ENCODE results near the gene FBXL19. TPM values are rescaled to one million over a fixed set of nuclear protein-coding genes. Genes with fewer than 3 reads are reported as not detected.

The FBXL19 gene
- total RNA-seq, 2 experiments from 2014 or later = 16.1 to 34.8 TPM

- no TSS peak for BruUV-seq (replicated peaks)
- Histone ChIP-seq H3K4me2 (ENCODE audit: low read length) (no peak overlapping the region), H3K9me3 (ENCODE audit: low read length) (no peaks in the 10 kb centered on the region), H2AFZ (ENCODE audit: low read length) (no peak overlapping the region), H3K4me3 (ENCODE audit: low read depth, low read length, poor library complexity, severe bottlenecking) (no peak overlapping the region), H3K27ac (ENCODE audit: low read depth, low read length, poor library complexity, severe bottlenecking) (no peak overlapping the region), H3K79me2 (ENCODE audit: insufficient read depth, low read depth, low read length) (no peaks in the 10 kb centered on the region), H3K36me3 (ENCODE audit: insufficient read depth, low read length) (peaks cover 10% of the 10 kb centered on the region; the same call in 1 of the 2 replicates), H4K20me1 (ENCODE audit: insufficient read depth, low read length) (no peaks in the 10 kb centered on the region), H3K9me2 (ENCODE audit: insufficient read depth, low read length) (no peaks in the 10 kb centered on the region), H3K4me1 (ENCODE audit: insufficient read depth, low read length, poor library complexity, severe bottlenecking) (peaks cover 13% of the 10 kb centered on the region)
- TF ChIP-seq CTCF (conservative IDR thresholded peaks at IDR 0.05; ENCODE audit: low read length) = no peak
- TF ChIP-seq EZH2phosphoT487 (IDR thresholded peaks at IDR 0.05; ENCODE audit: borderline replicate concordance, low read depth, low read length) = no peak
- CTCF ChIA-PET (ENCODE audit: unreplicated experiment) = interaction anchor here (1.2 kb wide), 1 partner anchor 16 kb away, joined by 3 read pairs; no protein-coding TSS in a partner anchor
- no peak for DNase-seq (ENCODE audit: low spot score)
- POLR2A ChIA-PET = interaction anchor here (0.8 kb wide), 1 partner anchor 12 kb away, joined by 3 read pairs; no protein-coding TSS in a partner anchor
- intact Hi-C loops (cut with micrococcal nuclease; ENCODE audit: unreplicated experiment) = no loop called here
Measured at GRCh38 chr16:30925995-30926811, 2.8 kb downstream of the FBXL19 start.

GRCh38 chr16:30926937-30927788 is 3.8 kb downstream of the FBXL19 start:
- no peaks in the 10 kb centered on the region for H3K9me3 ChIP-seq (ENCODE audit: low read length)
- H3K36me3 ChIP-seq (ENCODE audit: insufficient read depth, low read length) = peaks cover 15% of the 10 kb centered on the region; the same call in 1 of the 2 replicates
- H3K4me3 ChIP-seq (ENCODE audit: low read depth, low read length, poor library complexity, severe bottlenecking) = no peak overlapping the region
- H4K20me1 ChIP-seq (ENCODE audit: insufficient read depth, low read length) = no peaks in the 10 kb centered on the region
- no peaks in the 10 kb centered on the region for H3K9me2 ChIP-seq (ENCODE audit: insufficient read depth, low read length)
- DNase-seq (ENCODE audit: low spot score) = no peak
- BruUV-seq (replicated peaks) = no TSS peak
- CTCF ChIA-PET (ENCODE audit: unreplicated experiment) = interaction anchor here (0.6 to 1.2 kb wide), 2 partner anchors 15 to 190 kb away, joined by 3 read pairs; partner anchors contain the start of gene KAT8
- POLR2A ChIA-PET = interaction anchor here (0.5 to 1.3 kb wide), 4 partner anchors 11 to 107 kb away, joined by 3 to 6 read pairs (median 4); no protein-coding TSS in a partner anchor
- no peaks in the 10 kb centered on the region for H3K79me2 ChIP-seq (ENCODE audit: insufficient read depth, low read depth, low read length)
- no peak overlapping the region for H3K27ac ChIP-seq (ENCODE audit: low read depth, low read length, poor library complexity, severe bottlenecking)
- TF ChIP-seq EZH2phosphoT487 (IDR thresholded peaks at IDR 0.05; ENCODE audit: borderline replicate concordance, low read depth, low read length) (no peak), CTCF (conservative IDR thresholded peaks at IDR 0.05; ENCODE audit: low read length) (no peak)
- peak overlapping the region; percentile 8; the same call in 1 of the 2 replicates for H3K4me2 ChIP-seq (ENCODE audit: low read length)
- intact Hi-C loops (cut with micrococcal nuclease; ENCODE audit: unreplicated experiment) = no loop called here
- no peak overlapping the region for H2AFZ ChIP-seq (ENCODE audit: low read length)
- peaks cover 10% of the 10 kb centered on the region for H3K4me1 ChIP-seq (ENCODE audit: insufficient read depth, low read length, poor library complexity, severe bottlenecking)

All from OCI-LY7 (cell line).